Right renal cortex interstitium (tissue), 3 donors: ENCODE measurements around the gene AFG1L. TPM values are rescaled to one million over a fixed set of nuclear protein-coding genes. Genes with fewer than 3 reads are reported as not detected.

Experiments used
- DNase-seq, 3 donors: peaks; one replicate each; pipeline ENCODE4 v3.0.0-alpha.2; 2013; ENCODE audit warnings: low read depth in 3 of 3, low spot score in 2 of 3
- polyA plus RNA-seq, 3 donors: library from polyadenylated mRNA; unstranded; fragments of 120-200 nt; gene quantifications; one replicate each; pipeline ENCODE4 v1.2.1, GENCODE V29; 2013; ENCODE audit not compliant: insufficient read length in 3 of 3

Gene AFG1L
- polyA plus RNA-seq, 3 donors, result 7.5 to 10.2 (median 7.5) TPM

- no peak for DNase-seq
These were observed 273.2 kb downstream of the AFG1L start for GRCh38 chr6:108568101-108568500.

GRCh38 chr6:108568551-108569305 is 273.9 kb downstream of the AFG1L start:
- no peak for DNase-seq

GRCh38 chr6:108570517-108570916 is 275.7 kb downstream of the AFG1L start:
- DNase-seq, result no peak

- DNase-seq, result no peak
These were observed 279.7 kb downstream of the AFG1L start for GRCh38 chr6:108574457-108575141.

Other genes starting within 250 kb of the AFG1L start
- 10 to 100 TPM; 31.4 to 37.5 (median 31.9) TPM for gene OSTM1, start 220.3 kb upstream of the AFG1L start, polyA plus RNA-seq
- gene NR2E1, start 129.0 kb upstream of the AFG1L start, polyA plus RNA-seq, result not detected
- gene SNX3, start 34.0 kb upstream of the AFG1L start, polyA plus RNA-seq, result 100 to 1,000 TPM; 238 to 256 (median 248) TPM